ENCODE results near the gene MLX. TPM values are rescaled to one million over a fixed set of nuclear protein-coding genes. Genes with fewer than 3 reads are reported as not detected.

MLX gene
- total and polyA plus RNA-seq, 10 of the 15 experiments (the other 5 are each of a cell fraction or from before 2014, with no cell fraction given): 34.4 to 65.0 (median 44.4) TPM

- FAIRE-seq (no peak), DNase-seq (ENCODE audit: low read depth, low spot score) (no peak), ATAC-seq (no peak)
- intact Hi-C loops (cut with micrococcal nuclease; ENCODE audit: unreplicated experiment) (loop anchor here (5.0 kb wide), 1 partner anchor 215 kb away; the partner anchor contains the start of gene RAMP2), in situ Hi-C loops (cut with MboI) (no loop called here)
- ChIA-PET POLR2A (no interaction called here), RAD21 (ENCODE audit: unreplicated experiment) (interaction anchor here (0.8 kb wide), 1 partner anchor 11 kb away, joined by 3 read pairs; no protein-coding TSS in a partner anchor), SMC1A (ENCODE audit: uncharacterized antibody, unreplicated experiment) (interaction anchor here (1.5 to 2.0 kb wide), 3 partner anchors 10 to 277 kb away, joined by 5 to 8 read pairs (median 5); partner anchors contain the start of genes BECN1, MLX and NAGLU), CTCF (interaction anchor here (1.1 to 3.0 kb wide), 4 partner anchors 11 to 58 kb away, joined by 3 to 21 read pairs (median 6); partner anchors contain the start of gene NAGLU)
- WGBS (ENCODE audit: insufficient coverage, insufficient replicate concordance, low lambda C conversion rate, missing lambda C conversion rate): 95% methylated on average over 23 of the region's 23 CpGs
- H3K9me3 ChIP-seq (replicated peaks; ENCODE audit: control insufficient read depth, insufficient read depth, low read length): no peaks in the 10 kb centered on the region
- H4K20me1 ChIP-seq (ENCODE audit: control insufficient read depth, insufficient read depth): no peaks in the 10 kb centered on the region
- no peak overlapping the region for H3K27ac ChIP-seq (ENCODE audit: control insufficient read depth, insufficient read depth)
- BruUV-seq (replicated peaks): no TSS peak
- H3K4me2 ChIP-seq (ENCODE audit: control insufficient read depth, insufficient read depth): no peak overlapping the region
- peaks cover 11% of the 10 kb centered on the region for H3K4me1 ChIP-seq (ENCODE audit: control insufficient read depth, insufficient read depth, low read length)
- no peak overlapping the region for H3K4me3 ChIP-seq
- H3K36me3 ChIP-seq (ENCODE audit: control insufficient read depth in 2 of 2, insufficient read depth in 2 of 2, low read length in 1 of 2): no peaks in the 10 kb centered on the region; a peak in 2 of 4 replicates
- H3K79me2 ChIP-seq (ENCODE audit: control insufficient read depth, insufficient read depth, low read length): no peaks in the 10 kb centered on the region
- TF ChIP-seq HDGF (IDR thresholded peaks at IDR 0.05) (no peak), RELB (IDR thresholded peaks at IDR 0.05; ENCODE audit: low read depth) (no peak), ZBTB40 (IDR thresholded peaks at IDR 0.05; ENCODE audit: borderline replicate concordance) (no peak), MTA2 (IDR thresholded peaks at IDR 0.05; ENCODE audit: low read depth) (no peak), BHLHE40 (IDR thresholded peaks at IDR 0.05; ENCODE audit: borderline replicate concordance in 1 of 2, low read depth in 2 of 2, low read length in 1 of 2) (no peak), BCL11A (IDR thresholded peaks at IDR 0.05; ENCODE audit: low read depth, low read length) (no peak), WRNIP1 (IDR thresholded peaks at IDR 0.05; ENCODE audit: borderline replicate concordance, low read depth, low read length) (no peak), NR2F1 (conservative IDR thresholded peaks at IDR 0.05) (no peak), NFYB (IDR thresholded peaks at IDR 0.05; ENCODE audit: insufficient read depth, low read depth, low read length) (no peak), RAD51 (IDR thresholded peaks at IDR 0.05) (no peak), TBL1XR1 (IDR thresholded peaks at IDR 0.05; ENCODE audit: low read depth, low read length) (no peak), EGR1 (IDR thresholded peaks at IDR 0.05; ENCODE audit: borderline replicate concordance in 1 of 2, low read depth in 2 of 2, low read length in 2 of 2) (no peak)
- TF ChIP-seq, protein P1, sequence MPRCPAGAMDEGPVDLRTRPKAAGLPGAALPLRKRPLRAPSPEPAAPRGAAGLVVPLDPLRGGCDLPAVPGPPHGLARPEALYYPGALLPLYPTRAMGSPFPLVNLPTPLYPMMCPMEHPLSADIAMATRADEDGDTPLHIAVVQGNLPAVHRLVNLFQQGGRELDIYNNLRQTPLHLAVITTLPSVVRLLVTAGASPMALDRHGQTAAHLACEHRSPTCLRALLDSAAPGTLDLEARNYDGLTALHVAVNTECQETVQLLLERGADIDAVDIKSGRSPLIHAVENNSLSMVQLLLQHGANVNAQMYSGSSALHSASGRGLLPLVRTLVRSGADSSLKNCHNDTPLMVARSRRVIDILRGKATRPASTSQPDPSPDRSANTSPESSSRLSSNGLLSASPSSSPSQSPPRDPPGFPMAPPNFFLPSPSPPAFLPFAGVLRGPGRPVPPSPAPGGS (IDR thresholded peaks at IDR 0.05; ENCODE audit: borderline replicate concordance, insufficient read depth, low read depth, low read length, poor library complexity, severe bottlenecking): no peak
- no peak overlapping the region for H2AFZ ChIP-seq (ENCODE audit: control insufficient read depth, low read depth, low read length)
- no peak overlapping the region for H3K9ac ChIP-seq (ENCODE audit: control insufficient read depth, insufficient read depth, low read length)
- no peaks in the 10 kb centered on the region for H3K27me3 ChIP-seq (replicated peaks in 1 of 2; ENCODE audit: control insufficient read depth in 2 of 2, insufficient read depth in 2 of 2, low read length in 1 of 2)
Observed at GRCh38 chr17:42547001-42547461, 19.9 kb upstream of the MLX start.
